ENCODE results near the gene WDR7.

DNA sequence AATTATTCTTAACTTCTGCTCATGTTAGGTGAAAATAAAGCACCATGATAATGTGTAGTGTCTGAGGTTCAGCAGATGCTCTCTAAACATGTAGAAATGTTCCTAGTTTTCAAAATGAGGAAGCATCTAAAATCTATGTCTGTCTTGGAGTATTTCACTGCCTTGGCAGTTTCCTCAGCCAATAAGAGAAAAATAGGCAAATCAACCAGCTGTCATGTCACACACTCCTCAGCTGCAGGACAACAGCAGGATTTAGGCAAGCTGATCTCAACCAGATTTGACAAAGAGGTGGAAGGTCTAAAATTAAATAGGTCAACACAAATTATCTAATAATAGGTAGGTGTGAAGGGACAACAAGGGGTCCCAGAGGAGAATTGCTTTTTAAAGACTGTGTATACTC is 331.6 kb downstream of the WDR7 start:
- TF ChIP-seq FOXM1 (IDR thresholded peaks at IDR 0.05; ENCODE audit: borderline replicate concordance) (no peak), SUZ12 (IDR thresholded peaks at IDR 0.05) (no peak), FOXA1 (IDR thresholded peaks at IDR 0.05) (no peak), SP1 (IDR thresholded peaks at IDR 0.05) (no peak), BHLHE40 (IDR thresholded peaks at IDR 0.05; ENCODE audit: borderline replicate concordance) (no peak), CTBP1 (IDR thresholded peaks at IDR 0.05; ENCODE audit: borderline replicate concordance) (no peak), L3MBTL2 (conservative IDR thresholded peaks at IDR 0.05) (no peak), ELF4 (IDR thresholded peaks at IDR 0.05) (no peak), TARDBP (IDR thresholded peaks at IDR 0.05) (no peak), ZNF384 (IDR thresholded peaks at IDR 0.05) (no peak)
- TF ChIP-seq, protein P1, sequence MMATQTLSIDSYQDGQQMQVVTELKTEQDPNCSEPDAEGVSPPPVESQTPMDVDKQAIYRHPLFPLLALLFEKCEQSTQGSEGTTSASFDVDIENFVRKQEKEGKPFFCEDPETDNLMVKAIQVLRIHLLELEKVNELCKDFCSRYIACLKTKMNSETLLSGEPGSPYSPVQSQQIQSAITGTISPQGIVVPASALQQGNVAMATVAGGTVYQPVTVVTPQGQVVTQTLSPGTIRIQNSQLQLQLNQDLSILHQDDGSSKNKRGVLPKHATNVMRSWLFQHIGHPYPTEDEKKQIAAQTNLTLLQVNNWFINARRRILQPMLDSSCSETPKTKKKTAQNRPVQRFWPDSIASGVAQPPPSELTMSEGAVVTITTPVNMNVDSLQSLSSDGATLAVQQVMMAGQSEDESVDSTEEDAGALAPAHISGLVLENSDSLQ (IDR thresholded peaks at IDR 0.05): no peak
